HG02970 (cell line): ENCODE data around the gene GYPE.
"Not testable (repeated sequence)": the region's sequence is repeated elsewhere in the genome, so short reads cannot be mapped to it uniquely, and the experiment has no call there.

Experiments used
- ATAC-seq: cut with Tn5 transposase; IDR thresholded peaks from one replicate; pipeline ENCODE4 v1.9.1; 2021; ENCODE audit warnings: mild to moderate bottlenecking, moderate library complexity, moderate number of reproducible peaks; ENCODE audit not compliant: unreplicated experiment, low FRiP score

GYPE gene

DNA sequence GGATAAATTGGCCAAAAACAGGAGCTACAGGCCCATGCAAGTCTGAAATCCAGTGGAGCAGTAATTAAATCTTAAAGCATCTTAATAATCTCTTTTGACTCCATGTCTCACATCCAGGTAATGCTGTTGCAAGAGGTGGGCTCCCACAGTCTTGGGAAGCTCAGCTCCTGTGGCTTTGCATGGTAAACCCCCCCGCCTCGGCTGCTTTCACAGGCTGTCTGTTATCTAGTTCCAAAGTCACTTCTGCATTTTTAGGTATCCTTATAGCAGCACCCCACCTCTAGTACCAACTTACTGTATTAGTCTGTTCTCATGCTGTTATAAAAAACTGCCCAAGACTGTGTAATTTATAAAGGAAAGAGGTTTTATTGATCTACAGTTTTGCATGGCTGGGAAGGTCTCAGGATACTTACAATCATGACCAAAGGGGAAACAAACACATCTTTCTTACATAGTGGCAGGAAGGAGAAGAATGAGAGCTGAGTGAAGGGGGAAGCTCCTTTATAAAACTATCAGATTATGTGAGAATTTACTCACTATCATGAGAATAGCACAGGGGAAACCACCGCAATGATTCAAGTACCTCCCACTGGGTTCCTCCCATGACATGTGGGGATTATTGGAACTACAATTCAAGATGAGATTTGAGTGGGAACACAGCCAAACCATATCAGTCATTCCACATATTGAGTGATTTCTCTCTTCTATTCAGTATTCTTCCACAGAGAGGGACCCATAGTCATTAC is 34.7 kb downstream of the GYPE start:
- ATAC-seq = not testable (repeated sequence)

DNA sequence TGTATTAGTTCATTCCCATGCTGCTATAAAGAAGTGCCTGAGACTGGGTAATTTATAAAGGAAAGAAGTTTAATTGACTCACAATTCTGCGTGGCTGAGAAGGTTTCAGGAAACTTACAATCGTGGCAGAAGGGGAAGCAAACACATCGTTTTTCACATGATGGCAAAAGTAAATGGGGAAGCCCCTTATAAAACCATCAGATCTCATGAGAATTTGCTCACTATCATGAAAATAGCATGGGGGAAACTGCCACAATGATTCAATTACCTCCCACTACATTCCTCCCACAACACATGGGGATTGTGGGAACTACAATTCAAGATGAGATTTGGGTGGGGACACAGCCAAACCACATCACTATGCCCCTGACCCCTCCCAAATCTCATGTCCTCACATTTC is 35.4 kb downstream of the GYPE start:
- ATAC-seq = not testable (repeated sequence)

DNA sequence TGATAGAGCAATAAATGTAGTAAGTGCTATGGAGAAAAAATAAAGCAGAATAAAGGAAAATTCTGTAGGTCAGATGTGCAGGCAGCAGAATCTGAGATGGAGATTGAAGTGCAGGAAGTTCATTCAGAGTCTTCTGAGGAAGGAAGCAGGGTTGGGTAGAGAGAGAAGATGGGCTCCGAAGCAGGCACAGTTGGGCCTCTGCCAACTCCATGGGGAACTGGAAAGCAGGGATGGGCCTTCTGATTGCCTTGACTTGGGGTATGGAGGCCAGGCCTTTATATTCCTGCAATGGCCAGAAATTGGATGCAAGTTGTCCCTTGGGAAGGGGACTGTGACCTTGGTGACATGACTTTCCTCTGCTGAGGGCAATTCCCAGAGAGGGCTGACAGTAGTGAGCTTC is 42.6 kb downstream of the GYPE start:
- ATAC-seq = not testable (repeated sequence)

DNA sequence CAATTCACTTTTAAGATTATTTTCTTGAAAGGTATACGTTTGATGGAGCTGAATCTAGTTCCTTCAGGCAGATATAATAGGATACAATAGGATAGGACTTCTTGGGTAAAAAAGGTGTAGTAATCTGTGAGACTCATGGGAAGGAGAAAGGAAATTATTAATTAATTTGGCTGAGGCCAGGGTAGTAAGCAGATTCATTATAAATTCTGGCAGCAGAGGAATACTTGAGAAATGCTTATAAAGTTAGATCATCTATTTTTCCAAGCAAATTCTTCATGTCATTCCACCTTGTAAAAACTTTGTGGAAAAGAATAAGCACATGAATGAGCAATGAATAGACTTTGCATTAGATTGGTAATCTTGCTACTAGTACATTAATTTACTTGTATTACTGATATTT is 46.9 kb downstream of the GYPE start:
- ATAC-seq = no peak

DNA sequence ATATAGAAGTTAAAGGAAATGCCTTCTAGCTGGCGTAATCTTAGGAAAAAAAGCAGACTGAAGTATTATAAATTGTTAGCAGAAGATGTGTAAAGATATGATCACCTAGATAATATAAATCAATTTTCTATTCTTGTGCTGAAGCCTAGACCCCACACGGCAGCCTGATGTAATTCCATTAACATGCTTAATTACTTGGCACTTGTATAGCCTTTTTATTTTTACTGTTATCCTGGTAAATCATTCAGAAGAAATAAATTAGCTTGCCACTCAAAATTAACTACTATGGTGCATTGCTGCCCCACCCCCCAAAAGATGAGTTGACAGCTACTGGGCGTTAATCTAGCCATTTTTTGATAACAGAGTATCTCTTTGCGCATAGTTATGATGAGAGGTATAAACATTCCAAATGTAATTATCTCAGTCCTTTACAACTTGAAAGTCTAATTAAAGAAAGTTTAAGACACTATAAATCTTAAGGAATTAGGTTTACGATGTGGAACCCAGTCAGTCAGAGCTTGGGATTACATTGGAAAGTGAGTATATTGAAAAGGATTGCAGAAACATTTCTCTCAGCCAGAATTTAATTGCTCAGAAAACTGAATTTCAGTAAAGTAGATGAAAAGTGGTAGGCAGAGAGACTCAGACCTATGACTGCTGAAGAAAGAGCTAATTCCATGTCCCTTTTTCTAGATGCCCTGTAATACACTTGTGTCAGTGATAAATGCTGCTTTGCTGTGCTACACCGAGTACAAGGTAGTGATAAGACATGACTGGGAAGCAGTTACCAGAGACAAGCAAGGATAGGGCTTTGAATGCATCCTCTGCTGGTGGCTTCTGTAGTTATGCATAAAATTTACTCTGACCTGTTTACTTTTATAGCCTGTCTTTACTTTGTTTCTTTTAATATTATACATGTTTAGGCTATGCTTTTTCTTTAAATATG is 47.7 kb downstream of the GYPE start:
- not testable (repeated sequence) for ATAC-seq

DNA sequence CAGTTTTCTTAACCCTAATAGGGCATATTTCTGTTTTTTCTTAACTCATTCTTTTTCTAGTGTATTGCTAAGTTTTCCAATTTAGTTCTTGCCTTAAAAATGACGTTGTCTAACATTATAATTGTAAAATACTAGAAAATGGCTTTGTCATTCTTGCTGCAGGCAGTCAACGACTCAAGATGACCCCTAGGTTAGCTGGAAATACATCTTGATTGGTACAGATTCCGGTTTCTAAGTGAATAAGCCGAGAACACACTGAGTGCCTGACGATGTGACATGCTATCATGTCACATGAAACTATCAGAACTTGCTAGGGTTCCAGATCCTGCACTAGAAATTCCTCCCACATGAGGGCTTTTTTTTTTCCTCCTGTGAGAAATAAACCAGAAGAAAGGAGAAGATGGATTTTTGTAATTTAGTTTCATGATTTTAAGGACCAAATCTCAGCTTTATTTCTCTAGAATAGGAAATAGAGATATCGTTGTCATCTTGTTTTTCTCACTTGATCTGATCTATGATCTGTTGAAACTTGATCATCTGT is 49.3 kb downstream of the GYPE start:
- not testable (repeated sequence) for ATAC-seq

DNA sequence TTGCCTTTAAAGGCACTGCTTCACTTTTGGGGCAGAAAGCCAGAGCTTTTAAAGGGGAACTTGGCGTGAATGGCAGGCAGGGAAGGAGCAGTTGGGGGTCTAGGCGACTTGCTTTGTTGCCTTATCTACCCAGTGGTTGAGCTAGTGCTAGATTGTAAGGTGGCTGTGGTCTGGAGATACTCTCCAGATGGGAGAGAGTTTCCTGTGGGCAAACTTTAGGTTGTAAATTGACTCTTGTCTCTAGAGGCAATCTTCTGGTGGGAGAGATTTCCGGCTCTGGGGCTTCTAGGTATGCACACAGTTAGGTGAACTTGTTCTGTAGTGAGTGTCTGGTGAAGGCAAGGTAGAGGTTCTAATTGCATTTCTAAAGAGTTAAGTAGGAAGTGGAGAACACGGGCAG is 50.7 kb downstream of the GYPE start:
- ATAC-seq = not testable (repeated sequence)

DNA sequence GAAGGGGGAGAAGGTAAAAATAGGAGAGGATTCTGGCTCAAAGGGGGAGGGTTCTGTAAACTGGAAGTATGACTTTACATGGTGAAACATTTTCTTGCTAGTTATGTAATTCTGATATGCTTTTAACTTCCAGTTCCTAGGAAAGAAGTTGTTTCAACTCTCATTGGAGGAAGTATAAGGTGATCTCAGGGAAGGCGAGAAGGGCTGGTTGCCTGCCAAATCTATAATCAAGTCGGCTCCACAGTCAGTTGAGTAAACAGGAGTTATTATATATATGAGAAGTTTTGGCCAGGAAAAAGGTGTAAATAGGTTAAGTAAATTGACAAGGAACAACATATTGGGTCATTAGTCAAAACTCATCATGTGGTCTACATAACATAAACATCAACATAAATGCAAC is 56.1 kb downstream of the GYPE start:
- ATAC-seq = not testable (repeated sequence)

DNA sequence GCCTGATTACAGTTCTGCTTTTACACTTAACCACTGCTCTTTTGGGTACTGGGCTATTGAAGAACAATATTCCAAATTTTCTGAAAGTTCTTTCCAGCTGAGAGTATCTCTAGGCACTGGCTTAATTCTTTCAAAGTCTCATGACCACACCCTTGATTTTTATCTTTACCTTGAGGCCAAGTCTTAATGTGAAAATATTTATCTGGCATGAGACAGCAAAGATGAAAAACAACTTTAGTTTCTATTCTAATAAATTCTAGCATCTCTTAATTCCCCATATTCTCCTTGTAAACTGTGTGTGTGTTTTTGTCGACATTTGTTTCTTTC is 61.9 kb downstream of the GYPE start:
- ATAC-seq = not testable (repeated sequence)

DNA sequence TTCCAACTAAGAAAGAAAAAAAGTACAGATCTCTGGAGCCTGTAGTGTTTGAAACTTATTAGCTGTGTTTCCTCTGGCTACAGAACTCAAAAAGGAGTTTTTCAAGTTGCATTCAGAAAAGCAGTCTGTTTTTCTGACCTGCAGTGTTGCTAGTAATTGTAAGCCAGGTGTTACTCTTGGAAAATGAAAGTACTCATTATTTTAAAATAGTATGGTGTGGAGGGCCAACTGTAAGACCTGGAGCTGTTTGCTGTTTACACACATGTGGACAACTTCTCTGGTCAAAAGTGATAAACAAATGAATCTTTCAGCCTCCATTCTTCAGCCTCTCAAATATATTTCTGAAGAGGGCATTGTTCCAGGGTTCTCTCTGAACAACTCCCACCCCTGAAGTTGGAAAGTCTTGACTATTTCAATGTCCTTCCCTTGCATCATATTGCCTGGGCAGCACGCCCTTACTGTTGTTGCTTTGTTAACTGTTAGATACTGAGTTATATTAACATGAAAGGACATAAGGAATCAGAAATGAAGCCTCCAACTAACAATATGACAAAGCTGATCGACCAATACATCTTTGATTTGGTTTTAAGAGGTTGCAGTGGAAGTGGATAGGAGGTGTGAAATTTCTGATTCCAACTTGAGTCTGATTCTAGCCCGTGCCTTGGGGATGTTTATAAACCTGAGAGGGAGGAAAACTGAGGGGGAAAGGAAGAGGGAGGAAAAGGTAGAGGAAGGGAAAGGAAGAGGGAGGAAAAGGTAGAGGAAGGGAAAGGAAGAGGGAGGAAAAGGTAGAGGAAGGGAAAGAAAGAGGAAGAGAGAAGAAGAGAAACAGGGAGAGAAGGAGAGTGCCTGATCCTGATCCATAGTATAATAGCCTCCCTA is 62.5 kb downstream of the GYPE start:
- not testable (repeated sequence) for ATAC-seq

DNA sequence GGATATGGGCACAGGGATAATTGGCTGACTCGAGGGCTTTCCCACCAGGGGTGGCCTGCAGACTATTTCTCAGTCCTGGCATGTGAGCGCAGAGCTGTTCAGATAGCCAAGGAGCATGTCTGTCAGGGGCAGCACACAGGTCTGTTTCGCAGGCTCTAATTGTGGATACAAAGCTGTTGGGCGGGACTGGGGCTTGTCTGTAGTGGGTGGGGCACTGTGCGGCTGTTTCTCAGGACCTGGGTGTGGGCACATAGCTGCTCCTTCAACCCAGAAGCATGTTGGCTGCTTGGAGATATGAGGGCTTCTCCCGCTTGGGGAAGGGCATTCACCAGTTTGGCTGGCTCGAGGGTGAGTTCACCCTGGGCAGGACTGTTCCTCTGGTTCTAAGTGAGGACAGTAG is 65.9 kb downstream of the GYPE start:
- not testable (repeated sequence) for ATAC-seq

DNA sequence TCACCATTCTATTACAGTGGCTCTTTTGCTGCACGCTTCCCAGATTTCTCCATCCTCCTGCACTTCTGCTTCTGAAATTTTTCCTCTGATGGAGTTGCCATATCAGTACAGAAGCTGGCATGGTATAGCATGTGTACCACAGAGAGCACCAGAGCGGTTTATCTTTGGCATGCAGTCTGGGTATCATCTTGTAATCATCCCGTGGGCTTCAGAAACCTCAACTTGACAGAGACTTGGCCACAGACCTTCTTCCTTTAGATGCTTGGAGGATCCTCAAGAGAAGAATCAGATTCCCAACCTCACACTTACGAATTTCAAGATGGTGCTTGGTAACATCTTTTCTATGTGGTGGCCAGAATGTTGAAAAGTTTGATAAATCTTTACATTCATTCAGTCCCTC is 71.2 kb downstream of the GYPE start:
- ATAC-seq = not testable (repeated sequence)

DNA sequence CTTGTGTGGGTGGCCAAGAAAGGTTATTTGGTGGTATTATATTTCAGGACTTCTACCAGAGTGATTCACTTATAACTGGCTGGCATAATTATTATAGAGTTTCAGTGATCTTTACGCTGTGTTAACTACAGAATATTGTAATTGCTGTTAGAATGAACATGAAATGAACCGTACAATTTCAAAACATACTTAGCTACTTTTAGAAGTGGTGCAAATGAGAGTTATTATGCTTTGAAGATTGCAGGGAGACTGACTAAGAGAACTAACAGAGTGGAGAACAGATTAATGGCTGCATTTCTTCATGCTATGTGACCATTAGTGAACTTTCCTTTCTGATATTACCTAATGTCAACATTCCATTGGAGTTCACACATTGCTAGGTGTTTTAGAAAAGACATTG is 71.7 kb downstream of the GYPE start:
- ATAC-seq = not testable (repeated sequence)

DNA sequence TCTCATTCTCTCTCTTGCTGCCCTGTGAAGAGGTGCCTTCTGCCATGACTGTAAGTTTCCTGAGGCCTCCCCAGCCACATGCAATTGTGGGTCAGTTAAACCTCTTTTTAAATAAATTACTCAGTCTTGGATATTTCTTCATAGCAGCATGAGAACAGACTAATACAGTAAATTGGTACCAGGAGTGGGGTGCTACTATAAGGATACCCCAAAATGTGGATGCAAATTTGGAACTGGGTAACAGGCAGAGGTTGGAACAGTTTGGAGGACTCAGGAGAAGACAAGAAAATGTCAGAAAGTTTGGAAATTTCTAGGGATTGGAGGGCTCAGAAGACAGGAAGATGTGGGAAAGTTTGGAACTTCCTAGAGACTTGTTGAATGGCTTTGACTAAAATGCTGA is 74.8 kb downstream of the GYPE start:
- not testable (repeated sequence) for ATAC-seq

DNA sequence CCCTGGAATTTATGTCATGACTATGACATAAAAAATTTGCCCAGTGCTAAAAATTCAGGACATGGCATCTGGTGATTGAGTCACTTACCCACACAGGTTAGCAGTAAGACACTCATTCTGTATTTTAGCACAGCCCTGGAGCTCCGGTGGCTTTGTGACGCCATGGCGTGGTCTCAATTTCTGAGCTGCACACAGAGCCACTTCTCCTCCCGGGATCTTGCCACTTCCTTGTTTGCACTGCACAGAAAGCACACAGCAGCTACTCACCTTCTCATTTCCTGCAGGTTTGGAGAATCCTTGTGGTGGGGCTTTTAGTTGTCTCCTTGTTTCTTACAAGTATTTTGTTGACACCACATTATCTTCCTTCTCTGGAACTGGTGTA is 76.1 kb downstream of the GYPE start:
- ATAC-seq = not testable (repeated sequence)
